ENCODE data around the gene FAM133A. TPM values are rescaled to one million over a fixed set of nuclear protein-coding genes. Genes with fewer than 3 reads are reported as not detected.
A peak's percentile ranks its signal among the peaks of the same experiment; 100 is the strongest.

The FAM133A gene
- polyA plus RNA-seq (2013, experiment 1 of 2; ENCODE audit: insufficient read length), result 0.08 TPM
- 0.12 TPM for polyA plus RNA-seq (2013, experiment 2 of 2; ENCODE audit: insufficient read length)

DNA sequence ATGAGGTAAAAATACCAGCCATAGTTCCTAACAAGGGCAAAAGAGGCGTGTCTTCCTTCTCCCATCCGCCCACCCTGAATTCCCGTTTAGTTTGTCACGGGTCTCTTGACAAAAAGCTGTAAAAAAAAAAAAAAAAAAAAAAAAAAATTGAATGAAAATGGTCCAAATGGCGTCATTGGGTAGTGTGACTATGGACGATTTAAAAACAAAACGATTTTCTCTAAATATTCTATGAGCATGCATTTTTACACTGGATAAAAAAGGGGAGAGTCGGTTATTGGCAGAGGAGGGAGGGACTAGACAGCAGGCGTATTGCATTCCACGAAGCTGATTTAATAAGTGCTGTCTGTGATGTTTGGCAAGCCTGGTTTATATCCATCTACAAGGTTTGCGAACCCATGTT, at the start of gene FAM133A:
Gene FAM133A, plus strand, starts transcription at position 338 of the 403 bp plus-strand sequence. CDS start 35,214 bp downstream, outside the sequence.
- peak; percentile 53 for DNase-seq

DNA sequence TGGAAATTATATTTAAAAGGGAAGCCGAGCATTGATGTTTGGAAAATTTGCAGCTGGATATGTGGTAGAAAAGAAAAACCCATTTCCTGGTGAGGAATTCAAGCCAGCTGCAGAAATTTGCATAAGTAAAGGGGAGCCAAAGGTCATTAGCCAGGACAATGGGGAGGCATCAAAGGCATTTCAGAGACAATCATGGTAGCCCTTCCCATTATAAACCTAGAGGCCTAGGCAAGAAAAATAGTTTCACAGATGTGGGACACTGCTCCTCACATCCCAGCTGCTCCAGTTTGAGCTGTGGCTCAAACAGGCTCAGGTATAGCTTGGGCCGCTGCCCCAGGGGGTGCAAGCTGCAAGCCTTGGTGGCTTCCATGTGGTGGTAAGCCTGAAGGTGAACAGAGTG, 36.4 kb upstream of the FAM133A start:
- DNase-seq, result no peak

- DNase-seq, result no peak
Measured at GRCh38 chrX:93649381-93649780, 24.6 kb upstream of the FAM133A start.

GRCh38 chrX:93660575-93660974, 13.4 kb upstream of the FAM133A start:
- no peak for DNase-seq

GRCh38 chrX:93673056-93673868, 744 bp upstream of the FAM133A start, which contains the start of gene NAP1L3:
NAP1L3 (minus strand) TSS chrX:93673578; CDS start chrX:93673304, 274 bp downstream.
- peak; percentile 87 for DNase-seq

GRCh38 chrX:93695981-93696380, 22.0 kb downstream of the FAM133A start:
- no peak for DNase-seq

DNA sequence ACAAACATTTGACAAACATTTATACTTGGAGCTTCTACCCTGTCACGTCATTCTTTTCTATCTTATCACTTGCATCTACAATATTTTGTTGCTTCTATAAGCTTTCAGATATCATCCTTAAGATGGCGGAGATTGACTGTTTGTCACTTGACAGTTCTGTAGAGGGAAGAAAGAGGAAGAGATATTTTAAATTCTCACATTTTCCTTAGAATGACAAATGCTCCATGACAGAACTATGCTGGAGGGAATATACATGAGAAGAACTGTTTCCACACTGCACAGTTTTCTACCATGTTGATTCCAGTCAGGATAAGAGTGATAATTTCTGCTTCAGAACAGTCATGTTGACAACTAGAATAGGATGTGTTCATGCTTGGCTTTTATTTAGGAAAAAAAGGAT, 29.7 kb downstream of the FAM133A start:
- DNase-seq, result no peak

- no peak for DNase-seq
Measured at GRCh38 chrX:93711076-93711475, 37.1 kb downstream of the FAM133A start.

- no peak for DNase-seq
Measured at GRCh38 chrX:93741811-93742210, 67.8 kb downstream of the FAM133A start.

GRCh38 chrX:93760163-93760562, 86.2 kb downstream of the FAM133A start:
- no peak for DNase-seq
